HCT116 (cell line): Measurements from ENCODE around the gene TCIRG1. TPM values are rescaled to one million over a fixed set of nuclear protein-coding genes. Genes with fewer than 3 reads are reported as not detected.

Source experiments
- ATAC-seq: fragments of 200-7000 bp; cut with Tn5 transposase; 2 replicates; pipeline ENCODE4 v1.9.1; 2020; ENCODE audit warnings: mild to moderate bottlenecking, moderate library complexity
- BruUV-seq: library from RNA; stranded (reverse); fragments of 400-500 nt; replicated peaks from 2 replicates; lab custom pipeline; 2021; lab: Mats Ljungman, UMichigan
- CTCF ChIA-PET: fragments of 300-600 bp; sonication (Branson Sonifier 250); formaldehyde crosslinking; loops from one replicate; lab custom pipeline; 2021; ENCODE audit warnings: antibody characterized with exemption; lab: Charles Lee
- POLR2A ChIA-PET: fragments of 300-600, 350-600 bp; sonication (Branson Sonifier 250); formaldehyde crosslinking; loops from one replicate; lab custom pipeline; 2021; ENCODE audit warnings: antibody characterized with exemption; lab: Charles Lee
- RAD21 ChIA-PET, 2 experiments: fragments of 300-600 bp; sonication (Branson Sonifier 250); formaldehyde crosslinking; loops; one replicate each; lab custom pipeline; 2023; ENCODE audit warnings: low total read pairs in 2 of 2; ENCODE audit not compliant: uncharacterized antibody in 2 of 2, unreplicated experiment in 2 of 2, low non-redundant PET in 1 of 2; lab: Charles Lee
- DNase-seq: peaks from one replicate; pipeline ENCODE4 v3.0.0-alpha.2; 2010; ENCODE audit warnings: low read depth, low spot score
- H2AFZ ChIP-seq: fragments of 200-600 bp; shearing (Covaris generic), sonication (generic); 2 replicates; pipeline ENCODE4 v1.6.1; 2017; ENCODE audit warnings: low read depth, mixed run types, mixed read lengths, antibody characterized with exemption, low read length; ENCODE audit not compliant: poor library complexity, severe bottlenecking
- H3K27ac ChIP-seq: 2 replicates; pipeline ENCODE4 v1.5.1; 2012; ENCODE audit warnings: low read depth, low read length
- H3K27me3 ChIP-seq: fragments of 200-600 bp; sonication (generic); 2 replicates; pipeline ENCODE4 v1.6.1; 2016; ENCODE audit warnings: mixed run types, low read length, mixed read lengths; ENCODE audit not compliant: insufficient read depth
- H3K36me3 ChIP-seq, 2 experiments: fragments of 200-500 bp in 1 of 2; fragments of 200-600 bp in 1 of 2; sonication (Bioruptor generic) in 1 of 2; sonication (generic) in 1 of 2; 2 replicates each; pipeline versions ENCODE4 v1.5.1 to v1.6.1; 2014 to 2016; ENCODE audit warnings: low read length in 2 of 2, inconsistent platforms in 1 of 2, mixed read lengths in 1 of 2, mixed run types in 1 of 2; ENCODE audit not compliant: insufficient read depth in 2 of 2, control insufficient read depth in 1 of 2
- H3K4me1 ChIP-seq, 2 experiments: fragments of 200-600 bp in 1 of 2; sonication (generic) in 1 of 2; 2 replicates each; pipeline versions ENCODE4 v1.5.1 to v1.6.1; 2012 to 2017; ENCODE audit warnings: low read length in 2 of 2, inconsistent platforms in 1 of 2, mild to moderate bottlenecking in 1 of 2, mixed read lengths in 1 of 2, mixed run types in 1 of 2, moderate library complexity in 1 of 2; ENCODE audit not compliant: insufficient read depth in 2 of 2, control insufficient read depth in 1 of 2
- H3K4me2 ChIP-seq: fragments of 200-600 bp; sonication (generic); 2 replicates; pipeline ENCODE4 v1.6.1; 2017; ENCODE audit warnings: mixed run types, low read length, mixed read lengths
- H3K4me3 ChIP-seq, 2 experiments: fragments of 200-600 bp in 1 of 2; sonication (generic) in 1 of 2; replicated peaks in 1 of 2; 2 replicates each; pipeline ENCODE4 v1.5.1; 2011 to 2016; ENCODE audit warnings: low read length in 2 of 2, control low read depth in 1 of 2, low read depth in 1 of 2, mild to moderate bottlenecking in 1 of 2, mixed read lengths in 1 of 2, mixed run types in 1 of 2
- H3K79me2 ChIP-seq: fragments of 200-600 bp; sonication (generic); 2 replicates; pipeline ENCODE4 v1.6.1; 2017; ENCODE audit warnings: mild to moderate bottlenecking, mixed run types, low read length, moderate library complexity, mixed read lengths; ENCODE audit not compliant: insufficient read depth
- H3K9ac ChIP-seq: fragments of 200-600 bp; sonication (generic); 2 replicates; pipeline ENCODE4 v1.6.1; 2016; ENCODE audit warnings: low read length, mixed read lengths
- H3K9me2 ChIP-seq: fragments of 200-600 bp; sonication (generic), shearing (Covaris generic); 2 replicates; pipeline ENCODE4 v1.6.1; 2017; ENCODE audit warnings: mixed run types, mild to moderate bottlenecking, moderate library complexity; ENCODE audit not compliant: insufficient read depth
- H3K9me3 ChIP-seq, 2 experiments: fragments of 200-500 bp in 1 of 2; fragments of 200-600 bp in 1 of 2; sonication (Bioruptor generic) in 1 of 2; sonication (generic) in 1 of 2; 2 replicates each; pipeline ENCODE4 v1.6.1; 2014 to 2017; ENCODE audit warnings: low read length in 2 of 2, mixed read lengths in 2 of 2, inconsistent platforms in 1 of 2, low read depth in 1 of 2, mild to moderate bottlenecking in 1 of 2, mixed run types in 1 of 2, moderate library complexity in 1 of 2; ENCODE audit not compliant: control insufficient read depth in 1 of 2, insufficient read depth in 1 of 2
- H4K20me1 ChIP-seq: fragments of 200-600 bp; sonication (generic), shearing (Covaris generic); 2 replicates; pipeline ENCODE4 v1.6.1; 2017; ENCODE audit warnings: mixed run types, mild to moderate bottlenecking, moderate library complexity; ENCODE audit not compliant: insufficient read depth
- CBX3 ChIP-seq: IDR thresholded peaks from 2 replicates; pipeline ENCODE4 v1.6.1; 2012; ENCODE audit warnings: low read depth
- CTCF ChIP-seq, 3 experiments: fragments of 200-600 bp in 1 of 3; sonication (generic) in 1 of 3; IDR thresholded peaks in 2 of 3; conservative IDR thresholded peaks in 1 of 3; 2 replicates each; pipeline ENCODE4 v1.5.1; 2012 to 2017; ENCODE audit warnings: low read depth in 2 of 3, low read length in 2 of 3, antibody characterized with exemption in 1 of 3, borderline replicate concordance in 1 of 3, control low read depth in 1 of 3, mild to moderate bottlenecking in 1 of 3, mixed read lengths in 1 of 3, mixed run types in 1 of 3, moderate library complexity in 1 of 3; ENCODE audit not compliant: insufficient read depth in 1 of 3
- ELF1 ChIP-seq: IDR thresholded peaks from 2 replicates; pipeline ENCODE4 v1.6.1; 2012; ENCODE audit warnings: low read depth, borderline replicate concordance
- EZH2 ChIP-seq: fragments of 200-600 bp; sonication (generic); IDR thresholded peaks from 2 replicates; pipeline ENCODE4 v1.6.1; 2017; ENCODE audit warnings: antibody characterized with exemption, mixed run types
- POLR2A ChIP-seq: IDR thresholded peaks from 2 replicates; pipeline ENCODE4 v1.7.0; 2011; ENCODE audit warnings: borderline replicate concordance; ENCODE audit not compliant: insufficient read depth, insufficient read length; ENCODE audit errors: extremely low read depth
- POLR2AphosphoS5 ChIP-seq: IDR thresholded peaks from 2 replicates; pipeline ENCODE4 v1.6.1; 2011; ENCODE audit warnings: mild to moderate bottlenecking, low read depth, low read length, moderate library complexity
- RAD21 ChIP-seq: IDR thresholded peaks from 2 replicates; pipeline ENCODE4 v1.6.1; 2012; ENCODE audit warnings: low read depth, mild to moderate bottlenecking
- SIN3A ChIP-seq: IDR thresholded peaks from 2 replicates; pipeline ENCODE4 v1.6.1; 2012; ENCODE audit warnings: low read depth
- SRF ChIP-seq: IDR thresholded peaks from 2 replicates; pipeline ENCODE4 v1.6.1; 2012; ENCODE audit warnings: low read depth
- TCF7L2 ChIP-seq: IDR thresholded peaks from 2 replicates; pipeline ENCODE4 v1.7.0; 2011; ENCODE audit warnings: borderline replicate concordance, inconsistent platforms; ENCODE audit not compliant: insufficient read depth, insufficient read length; ENCODE audit errors: extremely low read depth
- YY1 ChIP-seq: IDR thresholded peaks from 2 replicates; pipeline ENCODE4 v1.6.1; 2011; ENCODE audit warnings: low read length, low read depth, moderate library complexity, mild to moderate bottlenecking; ENCODE audit not compliant: insufficient replicate concordance; ENCODE audit errors: extremely low read depth
- ZNF274 ChIP-seq: fragments of 200-500 bp; sonication (Bioruptor generic); IDR thresholded peaks from 2 replicates; pipeline ENCODE4 v1.6.1; 2014; ENCODE audit warnings: mild to moderate bottlenecking, low read depth, low read length, inconsistent platforms
- intact Hi-C: fragments of 100-400 bp; cut with micrococcal nuclease; formaldehyde crosslinking; loops from 2 replicates; pipeline ENCODE4 v1.10.0; 2022
- total RNA-seq: library from RNA; stranded (reverse); gene quantifications from one replicate; pipeline ENCODE4 v1.2.1, GENCODE V29; 2021; ENCODE audit not compliant: unreplicated experiment

TCIRG1 gene
- total RNA-seq, 1 experiment from 2014 or later = 101 TPM

GRCh38 chr11:68096962-68097361 lies 58.1 kb downstream of the TCIRG1 start:
- 0 out of 2 replicates have a peak, but pooled peaks cover 9% of the 10 kb centered on the region for H4K20me1 ChIP-seq
- H2AFZ ChIP-seq = no peak overlapping the region
- intact Hi-C loops = no loop called here
- peaks cover 12 to 17% of the 10 kb centered on the region in 2 experiments; a peak in 3 of 4 replicates for H3K4me1 ChIP-seq
- ChIA-PET RAD21 (no interaction called here), POLR2A (no interaction called here), CTCF (no interaction called here)
- ATAC-seq (no peak), DNase-seq (no peak)
- H3K9me2 ChIP-seq = no peaks in the 10 kb centered on the region
- no peak overlapping the region for H3K27ac ChIP-seq
- no peaks in the 10 kb centered on the region for H3K9me3 ChIP-seq
- no peaks in the 10 kb centered on the region for H3K27me3 ChIP-seq
- no peak overlapping the region for H3K4me2 ChIP-seq
- no peak overlapping the region for H3K4me3 ChIP-seq
- no peak for TF ChIP-seq POLR2A
- no peak for TF ChIP-seq ELF1
- no peak for TF ChIP-seq RAD21
- TF ChIP-seq YY1 = no peak
- TF ChIP-seq SRF = no peak
- TF ChIP-seq EZH2 = no peak
- no peak for TF ChIP-seq CBX3
- TF ChIP-seq SIN3A = no peak
- TF ChIP-seq TCF7L2 = no peak
- TF ChIP-seq ZNF274 = no peak
- TF ChIP-seq POLR2AphosphoS5 = no peak
- no peak for TF ChIP-seq CTCF (IDR thresholded peaks at IDR 0.05 in 2 of 3, conservative IDR thresholded peaks at IDR 0.05 in 1 of 3; ENCODE audit: borderline replicate concordance in 1 of 3, insufficient read depth in 1 of 3, low read depth in 2 of 3, low read length in 2 of 3)
- BruUV-seq = no TSS peak
- no peaks in the 10 kb centered on the region for H3K36me3 ChIP-seq
- H3K9ac ChIP-seq = no peak overlapping the region
- peaks cover 46% of the 10 kb centered on the region for H3K79me2 ChIP-seq
